ENCODE data around the gene SFT2D2. TPM values are rescaled to one million over a fixed set of nuclear protein-coding genes. Genes with fewer than 3 reads are reported as not detected.
A peak's percentile ranks its signal among the peaks of the same experiment; 100 is the strongest.

Gene SFT2D2
- polyA plus RNA-seq, 1 donor (not counting 4 experiments of a cell fraction or from before 2014, with no cell fraction given): 27.6 TPM

- no peak overlapping the region for H3K9ac ChIP-seq (ENCODE audit: control insufficient read depth, extremely low read depth, insufficient read depth, low read length)
- no peaks in the 10 kb centered on the region for H3K4me1 ChIP-seq (ENCODE audit: control insufficient read depth, extremely low read depth, insufficient read depth, low read length)
- FAIRE-seq: no peak
- peaks cover 21 to 37% of the 10 kb centered on the region in 2 experiments for H3K36me3 ChIP-seq (ENCODE audit: control insufficient read depth in 2 of 2, extremely low read depth in 1 of 2, insufficient read depth in 2 of 2, low read length in 2 of 2)
- H3K79me2 ChIP-seq (ENCODE audit: control insufficient read depth, insufficient read depth, low read length): peaks cover 7% of the 10 kb centered on the region
- no peak overlapping the region for H2AFZ ChIP-seq (ENCODE audit: control insufficient read depth, low read length)
- dilution Hi-C loops (cut with MboI; ENCODE audit: extremely low pct_ligation_motif_present, low sequenced_read_pairs): no loop called here
- no peaks in the 10 kb centered on the region for H3K9me1 ChIP-seq (ENCODE audit: control insufficient read depth, extremely low read depth, insufficient read depth, low read length)
- no peak overlapping the region for H3K4me2 ChIP-seq (ENCODE audit: control insufficient read depth, extremely low read depth, insufficient read depth, low read depth, low read length)
- TF ChIP-seq EZH2 (IDR thresholded peaks at IDR 0.05; ENCODE audit: low read length): no peak
- TF ChIP-seq, protein P1, sequence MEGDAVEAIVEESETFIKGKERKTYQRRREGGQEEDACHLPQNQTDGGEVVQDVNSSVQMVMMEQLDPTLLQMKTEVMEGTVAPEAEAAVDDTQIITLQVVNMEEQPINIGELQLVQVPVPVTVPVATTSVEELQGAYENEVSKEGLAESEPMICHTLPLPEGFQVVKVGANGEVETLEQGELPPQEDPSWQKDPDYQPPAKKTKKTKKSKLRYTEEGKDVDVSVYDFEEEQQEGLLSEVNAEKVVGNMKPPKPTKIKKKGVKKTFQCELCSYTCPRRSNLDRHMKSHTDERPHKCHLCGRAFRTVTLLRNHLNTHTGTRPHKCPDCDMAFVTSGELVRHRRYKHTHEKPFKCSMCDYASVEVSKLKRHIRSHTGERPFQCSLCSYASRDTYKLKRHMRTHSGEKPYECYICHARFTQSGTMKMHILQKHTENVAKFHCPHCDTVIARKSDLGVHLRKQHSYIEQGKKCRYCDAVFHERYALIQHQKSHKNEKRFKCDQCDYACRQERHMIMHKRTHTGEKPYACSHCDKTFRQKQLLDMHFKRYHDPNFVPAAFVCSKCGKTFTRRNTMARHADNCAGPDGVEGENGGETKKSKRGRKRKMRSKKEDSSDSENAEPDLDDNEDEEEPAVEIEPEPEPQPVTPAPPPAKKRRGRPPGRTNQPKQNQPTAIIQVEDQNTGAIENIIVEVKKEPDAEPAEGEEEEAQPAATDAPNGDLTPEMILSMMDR (optimal IDR thresholded peaks at IDR 0.05 in 1 of 3, IDR thresholded peaks at IDR 0.05 in 1 of 3, conservative IDR thresholded peaks at IDR 0.05 in 1 of 3; ENCODE audit: extremely low read depth in 1 of 3, insufficient read depth in 2 of 3, low read length in 3 of 3): no peak
- H3K9me3 ChIP-seq (ENCODE audit: control insufficient read depth, low read depth, low read length): no peaks in the 10 kb centered on the region
- DNase-seq (ENCODE audit: low read depth, low spot score): no peak
- H3K4me3 ChIP-seq (ENCODE audit: control insufficient read depth in 2 of 3, extremely low read depth in 1 of 3, insufficient read depth in 2 of 3, low read depth in 1 of 3, low read length in 3 of 3): no peak overlapping the region
- no peak overlapping the region for H3K27ac ChIP-seq (ENCODE audit: control insufficient read depth, insufficient read depth, low read length)
- no peaks in the 10 kb centered on the region for H3K27me3 ChIP-seq (ENCODE audit: control insufficient read depth, extremely low read depth, insufficient read depth, low read length)
- no peaks in the 10 kb centered on the region for H4K20me1 ChIP-seq (ENCODE audit: control insufficient read depth, extremely low read depth, insufficient read depth, low read length)
These were observed 10.1 kb downstream of the SFT2D2 start for GRCh38 chr1:168235937-168236336.

- no peak overlapping the region for H3K4me2 ChIP-seq (ENCODE audit: control insufficient read depth, extremely low read depth, insufficient read depth, low read depth, low read length)
- FAIRE-seq: no peak
- TF ChIP-seq EZH2 (IDR thresholded peaks at IDR 0.05; ENCODE audit: low read length): no peak
- TF ChIP-seq, protein P1 (optimal IDR thresholded peaks at IDR 0.05 in 1 of 3, IDR thresholded peaks at IDR 0.05 in 1 of 3, conservative IDR thresholded peaks at IDR 0.05 in 1 of 3; ENCODE audit: extremely low read depth in 1 of 3, insufficient read depth in 2 of 3, low read length in 3 of 3): peak in 1 of 3 experiments; percentile 27
These were observed 11.2 kb downstream of the SFT2D2 start for GRCh38 chr1:168236836-168237611.

More at GRCh38 chr1:168236836-168237611, 11.2 kb downstream of the SFT2D2 start:
- Histone ChIP-seq H4K20me1 (ENCODE audit: control insufficient read depth, extremely low read depth, insufficient read depth, low read length) (no peaks in the 10 kb centered on the region), H3K27me3 (ENCODE audit: control insufficient read depth, extremely low read depth, insufficient read depth, low read length) (no peaks in the 10 kb centered on the region), H3K9ac (ENCODE audit: control insufficient read depth, extremely low read depth, insufficient read depth, low read length) (no peak overlapping the region), H3K9me3 (ENCODE audit: control insufficient read depth, low read depth, low read length) (no peaks in the 10 kb centered on the region), H2AFZ (ENCODE audit: control insufficient read depth, low read length) (no peak overlapping the region), H3K4me1 (ENCODE audit: control insufficient read depth, extremely low read depth, insufficient read depth, low read length) (no peaks in the 10 kb centered on the region), H3K79me2 (ENCODE audit: control insufficient read depth, insufficient read depth, low read length) (peaks cover 3% of the 10 kb centered on the region), H3K9me1 (ENCODE audit: control insufficient read depth, extremely low read depth, insufficient read depth, low read length) (no peaks in the 10 kb centered on the region), H3K4me3 (ENCODE audit: control insufficient read depth in 2 of 3, extremely low read depth in 1 of 3, insufficient read depth in 2 of 3, low read depth in 1 of 3, low read length in 3 of 3) (no peak overlapping the region), H3K36me3 (ENCODE audit: control insufficient read depth in 2 of 2, extremely low read depth in 1 of 2, insufficient read depth in 2 of 2, low read length in 2 of 2) (peaks cover 19 to 37% of the 10 kb centered on the region in 2 experiments), H3K27ac (ENCODE audit: control insufficient read depth, insufficient read depth, low read length) (no peak overlapping the region)
- dilution Hi-C loops (cut with MboI; ENCODE audit: extremely low pct_ligation_motif_present, low sequenced_read_pairs): no loop called here
- no peak for DNase-seq (ENCODE audit: low read depth, low spot score)

Measured in keratinocyte (primary cell).